ENCODE data around the gene FOXK1. TPM values are rescaled to one million over a fixed set of nuclear protein-coding genes. Genes with fewer than 3 reads are reported as not detected.

FOXK1 gene
- total and polyA plus RNA-seq, 2 of the 13 experiments (the other 11 are each of a cell fraction or from before 2014, with no cell fraction given) = 4.6 to 8.8 TPM

DNA sequence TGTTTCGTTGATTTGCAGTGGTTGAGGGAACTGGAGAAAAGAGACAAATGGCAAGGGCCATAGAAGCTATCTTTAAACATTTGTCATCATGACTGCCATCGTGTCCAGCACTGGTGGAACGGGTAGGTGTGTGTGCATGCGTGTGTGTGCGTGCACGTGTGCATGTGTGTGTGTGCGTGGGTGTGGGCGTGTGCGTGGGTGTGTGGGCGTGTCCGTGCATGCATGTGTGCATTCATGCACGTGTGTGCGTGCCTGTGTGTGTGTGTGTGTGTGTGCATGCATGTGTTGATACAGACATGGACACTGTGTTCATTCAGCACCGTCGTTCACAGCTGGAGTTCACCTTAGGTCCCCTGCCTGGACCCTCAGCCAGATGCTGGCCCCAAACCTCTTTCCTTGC lies 55.2 kb downstream of the FOXK1 start (continued):
- no peak for TF ChIP-seq ARID5B (CRISPR knock-in tag; IDR thresholded peaks at IDR 0.05)
- TF ChIP-seq, protein P1, sequence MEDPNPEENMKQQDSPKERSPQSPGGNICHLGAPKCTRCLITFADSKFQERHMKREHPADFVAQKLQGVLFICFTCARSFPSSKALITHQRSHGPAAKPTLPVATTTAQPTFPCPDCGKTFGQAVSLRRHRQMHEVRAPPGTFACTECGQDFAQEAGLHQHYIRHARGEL (CRISPR knock-in tag; IDR thresholded peaks at IDR 0.05) = no peak

DNA sequence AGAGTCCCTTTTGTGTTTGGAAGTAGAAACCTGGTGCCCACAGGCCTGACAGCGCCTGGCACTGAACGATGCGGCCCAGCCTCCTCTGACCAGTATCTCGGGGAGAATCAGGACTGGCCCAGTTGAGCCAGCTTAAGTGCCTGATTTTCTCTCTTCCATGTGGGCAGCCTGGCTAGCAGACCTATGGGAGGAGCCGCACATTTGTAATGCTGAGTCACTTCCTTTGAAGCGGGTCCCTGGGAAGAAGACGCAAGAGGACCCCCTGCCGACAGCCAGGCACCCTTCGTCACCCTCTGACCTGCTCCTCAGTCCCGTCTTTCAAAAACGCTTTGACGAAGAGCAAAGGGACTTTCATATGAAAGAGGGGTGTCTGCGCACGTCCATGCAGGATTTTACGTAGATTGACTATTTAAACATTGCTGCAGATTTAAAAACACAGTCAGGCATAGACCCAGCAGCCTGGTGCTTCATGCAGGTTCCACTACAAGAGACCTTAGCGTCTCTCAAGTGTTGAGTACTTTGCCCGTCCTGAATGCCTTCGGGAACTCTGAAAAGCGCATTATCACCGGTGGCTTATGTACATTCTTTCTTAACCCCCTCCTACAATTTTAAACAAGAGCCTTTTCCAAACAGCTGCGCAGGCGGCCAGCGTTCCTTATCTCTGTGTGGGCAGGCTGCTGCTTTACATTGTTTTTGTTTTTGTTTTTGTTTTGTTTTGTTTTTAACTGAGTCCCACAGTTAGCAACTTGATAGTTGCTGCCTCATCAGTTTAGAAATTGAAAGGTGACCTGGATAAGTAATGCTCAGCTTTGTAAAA lies 56.8 kb downstream of the FOXK1 start:
- intact Hi-C loops (cut with micrococcal nuclease; ENCODE audit: unreplicated experiment) (loop anchor here (2.0 to 5.0 kb wide), 2 partner anchors 26 to 57 kb away; partner anchors contain the start of gene FOXK1), in situ Hi-C loops (cut with HindIII; ENCODE audit: extremely low pct_ligation_motif_present, low pct_unique_long_range_greater_than_20kb) (no loop called here)
- WGBS (ENCODE audit: low lambda C conversion rate) = under 1% methylated on average over 12 of the region's 23 CpGs
- BruUV-seq (replicated peaks) = TSS peak; percentile 64
- ChIA-PET CTCF (ENCODE audit: low intra/inter-chr PET ratio, low total read pairs) (no interaction called here), POLR2A (interaction anchor here (0.8 to 2.2 kb wide), 6 partner anchors 14 to 97 kb away, joined by 3 to 11 read pairs (median 5); partner anchors contain the start of gene AP5Z1)
- no peaks in the 10 kb centered on the region for H3K27me3 ChIP-seq (ENCODE audit: control insufficient read depth in 1 of 2, insufficient read depth in 2 of 2, low read length in 2 of 2)
- H3K36me3 ChIP-seq (replicated peaks in 1 of 2; ENCODE audit: control insufficient read depth in 1 of 2, insufficient read depth in 2 of 2, low read length in 2 of 2) = peaks cover 14 to 33% of the 10 kb centered on the region in 2 experiments
- H2AFZ ChIP-seq (ENCODE audit: low read length) = no peak overlapping the region
- peaks cover 64% of the 10 kb centered on the region for H3K4me1 ChIP-seq (ENCODE audit: insufficient read depth, low read length)
- DNase-seq (ENCODE audit: low spot score) (peak; percentile 77), ATAC-seq (peak; percentile 54), FAIRE-seq (no peak)
- peak overlapping the region; percentile 53 for H3K9ac ChIP-seq (ENCODE audit: insufficient read depth, low read depth, low read length)
- peaks cover 39% of the 10 kb centered on the region for H3K79me2 ChIP-seq (ENCODE audit: insufficient read depth, low read length)
- H3K4me3 ChIP-seq (replicated peaks in 1 of 3; ENCODE audit: insufficient read depth in 1 of 3, low read depth in 2 of 3, low read length in 3 of 3) = peak overlapping the region; percentile 27 to 56 (median 36); a peak in 5 of 6 replicates
- H3K27ac ChIP-seq (ENCODE audit: extremely low read length, insufficient read depth, low read length) = peak overlapping the region; percentile 83
- H3K4me2 ChIP-seq (ENCODE audit: low read depth, low read length) = peak overlapping the region; percentile 69
- H3K9me3 ChIP-seq (ENCODE audit: low read length) = no peaks in the 10 kb centered on the region
- H4K20me1 ChIP-seq (ENCODE audit: insufficient read depth, low read length) = peaks cover 4% of the 10 kb centered on the region; the same call in 1 of the 2 replicates
- TF ChIP-seq ZNF549 (CRISPR knock-in tag; IDR thresholded peaks at IDR 0.05) (no peak), TCF7 (IDR thresholded peaks at IDR 0.05; ENCODE audit: low read depth) (peak; percentile 27; the same call in 1 of the 2 replicates), GFI1 (CRISPR knock-in tag; IDR thresholded peaks at IDR 0.05; ENCODE audit: borderline replicate concordance) (0 out of 2 replicates have a peak, but pooled peaks have one; percentile 39), REPIN1 (CRISPR knock-in tag; IDR thresholded peaks at IDR 0.05; ENCODE audit: borderline replicate concordance, low read depth) (no peak), RFXAP (CRISPR knock-in tag; IDR thresholded peaks at IDR 0.05; ENCODE audit: borderline replicate concordance) (no peak), CAMTA2 (CRISPR knock-in tag; IDR thresholded peaks at IDR 0.05; ENCODE audit: borderline replicate concordance) (0 out of 2 replicates have a peak, but pooled peaks have one; percentile 49), MAFK (conservative IDR thresholded peaks at IDR 0.05 in 1 of 2, IDR thresholded peaks at IDR 0.05 in 1 of 2; ENCODE audit: low read length in 2 of 2) (peak; percentile 75), RBM22 (optimal IDR thresholded peaks at IDR 0.05; ENCODE audit: low read length) (peak; percentile 71), ZNF3 (CRISPR knock-in tag; IDR thresholded peaks at IDR 0.05) (peak; percentile 82; the same call in 1 of the 2 replicates), RCOR2 (CRISPR knock-in tag; IDR thresholded peaks at IDR 0.05) (0 out of 2 replicates have a peak, but pooled peaks have one; percentile 13), KLF12 (CRISPR knock-in tag; IDR thresholded peaks at IDR 0.05; ENCODE audit: borderline replicate concordance) (no peak), PHF5A (CRISPR knock-in tag; IDR thresholded peaks at IDR 0.05; ENCODE audit: low read depth, unreplicated experiment) (no peak), SAP130 (CRISPR knock-in tag; IDR thresholded peaks at IDR 0.05; ENCODE audit: low read depth) (peak; percentile 78), KDM5B (CRISPR knock-in tag; IDR thresholded peaks at IDR 0.05; ENCODE audit: borderline replicate concordance) (0 out of 2 replicates have a peak, but pooled peaks have one; percentile 12), MAFG (CRISPR knock-in tag; IDR thresholded peaks at IDR 0.05) (peak; percentile 79)

Data from HepG2 (cell line).